Uterus (tissue), 2 donors: ENCODE measurements around the gene ACSS3.

Source experiments
- POLR2A ChIP-seq, 2 donors: fragments of 450-650 bp; IDR thresholded peaks; one replicate each; pipeline ENCODE4 v1.6.1; 2016; ENCODE audit warnings: antibody characterized with exemption in 2 of 2, mild to moderate bottlenecking in 1 of 2, moderate library complexity in 1 of 2
- TF ChIP-seq, protein P1 (sequence below), 4 experiments: fragments of 200-600 bp in 2 of 4; fragments of 450-650 bp in 2 of 4; sonication (generic) in 2 of 4; IDR thresholded peaks; one replicate each; pipeline ENCODE4 v1.5.1; 2016 to 2019; ENCODE audit warnings: antibody characterized with exemption in 4 of 4, mild to moderate bottlenecking in 2 of 4, moderate library complexity in 1 of 4

GRCh38 chr12:81095501-81096232 is 17.8 kb downstream of the ACSS3 start:
- TF ChIP-seq POLR2A (IDR thresholded peaks at IDR 0.05), result no peak
- TF ChIP-seq, protein P1, sequence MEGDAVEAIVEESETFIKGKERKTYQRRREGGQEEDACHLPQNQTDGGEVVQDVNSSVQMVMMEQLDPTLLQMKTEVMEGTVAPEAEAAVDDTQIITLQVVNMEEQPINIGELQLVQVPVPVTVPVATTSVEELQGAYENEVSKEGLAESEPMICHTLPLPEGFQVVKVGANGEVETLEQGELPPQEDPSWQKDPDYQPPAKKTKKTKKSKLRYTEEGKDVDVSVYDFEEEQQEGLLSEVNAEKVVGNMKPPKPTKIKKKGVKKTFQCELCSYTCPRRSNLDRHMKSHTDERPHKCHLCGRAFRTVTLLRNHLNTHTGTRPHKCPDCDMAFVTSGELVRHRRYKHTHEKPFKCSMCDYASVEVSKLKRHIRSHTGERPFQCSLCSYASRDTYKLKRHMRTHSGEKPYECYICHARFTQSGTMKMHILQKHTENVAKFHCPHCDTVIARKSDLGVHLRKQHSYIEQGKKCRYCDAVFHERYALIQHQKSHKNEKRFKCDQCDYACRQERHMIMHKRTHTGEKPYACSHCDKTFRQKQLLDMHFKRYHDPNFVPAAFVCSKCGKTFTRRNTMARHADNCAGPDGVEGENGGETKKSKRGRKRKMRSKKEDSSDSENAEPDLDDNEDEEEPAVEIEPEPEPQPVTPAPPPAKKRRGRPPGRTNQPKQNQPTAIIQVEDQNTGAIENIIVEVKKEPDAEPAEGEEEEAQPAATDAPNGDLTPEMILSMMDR (IDR thresholded peaks at IDR 0.05), result no peak
